GM10266 (cell line): ENCODE data around the gene BOD1L1.

ENCODE experiments used
- DNase-seq: peaks from one replicate; pipeline ENCODE4 v3.0.0; 2012; ENCODE audit errors: extremely low spot score
- CTCF ChIP-seq: IDR thresholded peaks from 2 replicates; pipeline ENCODE4 v1.5.1; 2012; ENCODE audit warnings: mild to moderate bottlenecking, low read depth; ENCODE audit not compliant: control insufficient read depth, insufficient read depth; ENCODE audit errors: missing control alignments

Gene BOD1L1

DNA sequence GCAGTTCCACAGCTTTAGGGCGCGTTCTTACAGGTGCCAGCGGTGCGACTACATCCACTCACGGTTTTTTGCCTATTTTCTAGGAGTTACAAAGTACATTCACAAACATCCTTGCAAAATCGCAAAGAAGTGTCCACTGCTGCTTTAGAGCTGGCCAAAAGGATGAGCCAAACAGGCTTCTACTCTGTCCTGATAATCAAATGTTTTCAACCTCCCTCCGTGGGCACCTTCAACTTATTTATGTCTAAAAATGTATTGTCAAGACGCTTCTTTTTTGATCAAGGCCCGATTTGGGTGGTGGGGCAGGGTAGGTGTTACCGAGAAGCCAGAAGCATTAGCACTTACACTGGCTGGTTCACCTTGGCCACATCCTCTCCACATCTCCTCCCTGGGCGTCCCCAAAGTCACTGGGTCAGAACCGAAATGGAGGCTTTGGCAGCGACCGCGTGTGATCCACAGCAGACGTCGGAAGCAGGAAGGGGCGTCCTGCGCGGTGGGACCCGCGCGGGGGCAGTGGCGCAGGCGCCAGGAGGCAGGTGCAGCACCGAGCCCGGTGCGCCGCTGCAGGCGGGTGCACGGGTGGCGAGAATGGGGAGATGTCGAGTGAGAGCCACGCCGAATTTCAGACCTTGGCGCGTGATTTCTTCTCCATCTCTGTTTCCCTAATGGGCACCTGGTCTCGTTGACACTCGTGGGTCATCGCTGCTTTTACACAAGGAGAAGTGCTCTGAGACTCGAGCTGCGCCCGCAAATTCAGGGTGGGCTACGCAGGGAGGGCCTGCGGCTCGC is 100.1 kb downstream of the BOD1L1 start:
- DNase-seq = peak; percentile 44
- TF ChIP-seq CTCF = no peak

DNA sequence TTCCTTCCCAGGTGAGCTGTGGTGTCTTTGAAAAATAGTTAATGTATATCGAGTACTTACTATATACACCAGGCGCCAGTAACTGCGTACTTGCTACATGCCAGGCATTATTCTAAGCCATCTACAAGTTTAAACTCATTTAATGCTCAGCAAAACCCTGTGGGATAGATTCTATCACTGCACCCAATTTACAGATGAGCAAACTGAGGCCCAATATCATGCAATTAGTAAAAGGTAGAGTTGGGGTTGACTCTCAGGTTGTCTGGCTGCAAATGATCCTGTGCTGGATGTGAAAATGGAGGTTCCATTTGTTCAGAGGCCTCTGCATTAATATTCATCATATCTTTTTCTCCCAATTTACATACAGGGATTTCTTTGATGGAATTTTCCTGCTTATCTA is 100.9 kb downstream of the BOD1L1 start:
- TF ChIP-seq CTCF = no peak
- no peak for DNase-seq

DNA sequence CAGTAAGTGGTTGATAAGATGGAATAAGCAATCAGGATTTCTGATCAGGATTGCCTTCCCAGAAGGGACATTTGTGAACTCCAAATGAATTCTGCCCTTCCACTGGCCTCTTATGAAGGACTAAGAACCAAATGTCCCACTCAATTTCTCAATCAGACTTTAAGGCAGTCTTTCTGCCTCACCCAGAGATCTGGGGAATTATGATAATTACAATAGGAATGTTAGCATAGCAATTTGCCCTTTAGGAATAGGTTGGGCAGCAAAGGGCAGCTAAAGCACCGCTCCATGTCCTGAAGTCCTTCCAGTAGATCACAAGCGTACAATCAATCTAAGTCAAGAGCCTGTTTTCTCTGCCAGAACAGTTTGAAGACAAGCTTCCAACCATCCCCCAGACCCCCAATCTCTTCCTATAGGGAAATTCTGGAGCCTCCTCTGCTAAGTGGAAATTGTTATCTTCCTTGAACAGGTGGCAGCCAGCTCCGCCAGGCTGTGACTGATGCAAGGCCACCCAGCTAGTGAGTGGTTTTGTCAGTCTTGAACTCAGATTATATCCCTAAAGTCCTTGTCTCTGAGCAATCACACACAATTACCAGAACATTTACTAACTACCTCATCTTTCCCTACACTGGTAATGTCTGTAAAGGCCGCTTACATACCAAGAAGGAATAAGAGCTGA is 101.8 kb downstream of the BOD1L1 start:
- TF ChIP-seq CTCF = no peak
- peak; percentile 12 for DNase-seq

DNA sequence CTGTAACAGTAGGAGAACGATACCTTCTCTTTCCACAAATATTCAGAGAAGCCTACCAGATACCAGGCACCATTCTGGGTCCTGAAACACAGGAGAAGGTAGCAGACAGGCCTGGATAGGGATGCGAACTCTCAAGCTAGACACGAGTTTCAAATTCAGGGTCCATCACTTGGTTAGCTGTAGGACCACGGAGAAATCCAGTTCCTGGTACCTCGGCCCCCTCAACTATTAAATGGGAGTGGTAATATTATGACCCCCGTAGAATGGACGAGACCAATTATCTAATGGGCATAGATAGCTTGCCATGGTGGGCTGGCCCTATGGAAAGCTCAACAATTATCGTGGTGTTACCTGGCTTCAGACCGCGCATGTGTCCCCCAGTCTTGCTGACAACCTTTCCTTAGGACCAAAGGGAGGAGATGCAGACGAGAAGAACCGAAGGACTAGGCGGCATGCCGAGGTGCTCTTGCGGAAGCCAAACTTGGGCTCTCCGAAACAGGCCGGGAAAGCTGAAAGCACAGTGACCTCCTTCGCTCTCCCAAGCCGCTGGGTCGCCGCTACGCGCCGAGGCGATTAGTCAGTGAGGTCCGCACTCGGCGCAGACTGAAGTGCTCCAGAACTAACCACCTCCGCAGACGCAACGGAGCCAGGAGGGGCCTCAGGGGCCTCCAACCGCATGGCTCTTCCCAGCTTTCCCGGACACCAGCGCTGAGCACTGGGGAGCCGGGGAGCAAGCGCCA is 102.9 kb downstream of the BOD1L1 start:
- peak; percentile 9 for DNase-seq
- TF ChIP-seq CTCF = no peak

DNA sequence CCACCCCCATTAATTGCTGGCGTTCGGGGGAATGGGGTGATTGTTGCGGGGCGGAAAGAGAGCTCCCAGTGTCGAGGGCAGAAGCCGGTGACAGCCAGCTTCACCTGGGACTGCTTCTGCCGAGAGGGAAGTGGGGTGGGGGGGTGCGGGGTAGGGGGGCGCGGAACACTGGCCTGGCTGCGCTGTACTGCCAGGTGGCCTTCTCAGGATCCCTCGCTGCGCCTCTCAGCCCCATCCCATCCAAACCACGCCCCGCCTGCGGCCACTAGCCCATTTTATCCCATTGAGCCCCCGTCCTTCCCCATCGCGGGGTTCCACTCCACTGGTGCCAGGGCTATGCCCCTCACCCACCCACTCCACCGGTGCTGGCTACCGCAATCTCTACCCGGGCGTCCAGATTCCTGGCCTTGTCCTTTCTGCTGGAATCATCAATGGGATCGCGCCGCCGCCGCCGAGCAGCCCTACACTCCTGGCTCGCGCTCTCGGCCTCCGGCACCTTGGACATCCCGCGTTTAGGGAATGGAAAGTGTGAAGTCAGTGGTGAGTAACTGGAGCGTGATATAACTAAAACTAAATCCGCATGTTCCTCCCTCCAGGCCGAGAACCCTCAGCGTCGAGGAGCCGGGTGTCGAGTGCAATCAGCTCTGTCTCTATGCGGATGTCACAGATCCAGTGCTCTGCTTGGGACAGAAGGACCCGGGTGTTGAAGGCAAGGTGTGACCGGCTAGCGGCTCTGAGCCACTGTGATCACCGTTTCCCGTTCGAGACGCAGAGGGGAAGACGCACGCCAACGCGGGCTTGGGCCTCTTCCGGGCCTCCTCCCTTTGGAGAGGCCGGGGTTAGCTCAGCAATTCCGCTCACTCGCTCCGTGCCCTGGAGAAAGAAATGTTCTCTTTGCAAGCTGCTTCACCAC is 103.7 kb downstream of the BOD1L1 start:
- peak; percentile 6 for DNase-seq
- TF ChIP-seq CTCF = no peak

GRCh38 chr4:13523105-13523477 is 104.4 kb downstream of the BOD1L1 start:
- no peak for TF ChIP-seq CTCF
- DNase-seq = no peak
